GM12801 (cell line): ENCODE results near the gene GGPS1.

ENCODE experiments used
- TF ChIP-seq, protein P1 (sequence below): IDR thresholded peaks from one replicate; pipeline ENCODE4 v1.5.1; 2011; ENCODE audit warnings: control low read depth; ENCODE audit not compliant: insufficient read length; ENCODE audit errors: extremely low read depth

Gene GGPS1

DNA sequence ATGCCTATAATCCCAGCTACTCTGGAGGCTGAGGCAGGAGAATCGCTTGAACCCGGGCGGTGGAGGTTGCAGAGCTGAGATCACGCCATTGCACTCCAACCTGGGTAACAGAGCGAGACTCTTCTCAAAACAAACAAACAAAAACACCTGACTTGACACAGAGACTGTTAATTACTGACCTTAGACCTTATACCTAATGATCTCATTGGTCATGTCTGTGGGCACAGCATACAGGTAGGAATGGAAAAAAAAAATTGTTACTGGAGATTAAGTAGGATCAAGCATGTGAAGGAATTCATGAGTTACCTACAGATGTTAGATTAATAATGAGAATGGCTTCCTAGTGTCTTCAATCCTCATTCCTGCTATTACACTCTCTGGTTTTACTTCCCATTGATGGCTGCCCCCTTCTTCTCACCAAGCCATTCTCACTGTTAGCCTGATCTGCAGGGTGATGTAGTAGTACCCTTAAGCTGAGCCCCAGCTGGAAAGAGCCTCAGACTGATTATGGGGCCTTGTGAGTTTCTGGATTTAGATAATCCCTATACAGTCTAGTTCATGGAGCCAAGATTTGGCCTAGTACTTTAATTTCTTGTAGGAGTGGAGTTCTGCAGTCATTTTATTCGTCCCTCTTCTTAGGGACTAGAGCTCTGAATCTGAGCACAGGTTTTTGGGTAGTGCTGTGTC is 47.7 kb downstream of the GGPS1 start:
- TF ChIP-seq, protein P1, sequence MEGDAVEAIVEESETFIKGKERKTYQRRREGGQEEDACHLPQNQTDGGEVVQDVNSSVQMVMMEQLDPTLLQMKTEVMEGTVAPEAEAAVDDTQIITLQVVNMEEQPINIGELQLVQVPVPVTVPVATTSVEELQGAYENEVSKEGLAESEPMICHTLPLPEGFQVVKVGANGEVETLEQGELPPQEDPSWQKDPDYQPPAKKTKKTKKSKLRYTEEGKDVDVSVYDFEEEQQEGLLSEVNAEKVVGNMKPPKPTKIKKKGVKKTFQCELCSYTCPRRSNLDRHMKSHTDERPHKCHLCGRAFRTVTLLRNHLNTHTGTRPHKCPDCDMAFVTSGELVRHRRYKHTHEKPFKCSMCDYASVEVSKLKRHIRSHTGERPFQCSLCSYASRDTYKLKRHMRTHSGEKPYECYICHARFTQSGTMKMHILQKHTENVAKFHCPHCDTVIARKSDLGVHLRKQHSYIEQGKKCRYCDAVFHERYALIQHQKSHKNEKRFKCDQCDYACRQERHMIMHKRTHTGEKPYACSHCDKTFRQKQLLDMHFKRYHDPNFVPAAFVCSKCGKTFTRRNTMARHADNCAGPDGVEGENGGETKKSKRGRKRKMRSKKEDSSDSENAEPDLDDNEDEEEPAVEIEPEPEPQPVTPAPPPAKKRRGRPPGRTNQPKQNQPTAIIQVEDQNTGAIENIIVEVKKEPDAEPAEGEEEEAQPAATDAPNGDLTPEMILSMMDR: no peak

DNA sequence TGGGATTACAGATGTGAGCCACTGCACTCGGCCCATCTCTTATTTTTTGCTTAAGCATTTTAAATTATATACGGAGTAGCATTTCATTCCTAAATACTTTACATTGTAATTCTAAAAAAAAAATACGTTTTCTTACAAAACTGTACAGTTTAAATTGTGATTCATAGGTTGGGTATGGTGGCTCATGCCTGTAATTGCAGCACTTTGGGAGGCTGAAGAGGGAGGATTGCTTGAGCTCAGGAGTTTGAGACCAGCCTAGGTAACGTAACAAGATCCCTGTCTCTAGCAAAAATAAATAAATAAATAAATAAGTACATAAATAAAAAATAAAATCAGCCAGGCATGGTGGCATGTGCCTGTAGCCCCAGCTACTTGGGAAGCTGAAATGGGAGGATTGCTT is 63.5 kb downstream of the GGPS1 start:
- TF ChIP-seq, protein P1: no peak
